NCI-H345 (cell line): ENCODE data around the gene ABCB6.
A peak's percentile ranks its signal among the peaks of the same experiment; 100 is the strongest.
"Not testable (repeated sequence)": the region's sequence is repeated elsewhere in the genome, so short reads cannot be mapped to it uniquely, and the experiment has no call there.

Experiments
- DNase-seq: peaks from one replicate; lab custom pipeline; 2025; lab: John Stamatoyannopoulos, UW

The ABCB6 gene

GRCh38 chr2:219213486-219214071, 5.2 kb downstream of the ABCB6 start:
- no peak for DNase-seq

GRCh38 chr2:219213026-219213415, 5.7 kb downstream of the ABCB6 start:
- no peak for DNase-seq

- no peak for DNase-seq
Observed at GRCh38 chr2:219210886-219211362, 7.8 kb downstream of the ABCB6 start.

- no peak for DNase-seq
Observed at GRCh38 chr2:219210196-219210885, 8.4 kb downstream of the ABCB6 start.

GRCh38 chr2:219209236-219210195, 9.2 kb downstream of the ABCB6 start:
- DNase-seq: no peak

- no peak for DNase-seq
Observed at GRCh38 chr2:219207884-219208740, 10.6 kb downstream of the ABCB6 start.

- no peak for DNase-seq
Observed at GRCh38 chr2:219207134-219207883, 11.4 kb downstream of the ABCB6 start.

- DNase-seq: peak; percentile 95
Observed at GRCh38 chr2:219206328-219207133, 12.2 kb downstream of the ABCB6 start, which contains the start of gene ZFAND2B. ZFAND2B (plus strand) TSS chr2:219206782; CDS start chr2:219206988, 206 bp downstream.

GRCh38 chr2:219205981-219206327, 12.8 kb downstream of the ABCB6 start:
- DNase-seq: no peak

GRCh38 chr2:219205165-219205538, 13.6 kb downstream of the ABCB6 start:
- no peak for DNase-seq

- no peak for DNase-seq
Observed at GRCh38 chr2:219204425-219205164, 14.2 kb downstream of the ABCB6 start.

- DNase-seq: not testable (repeated sequence)
Observed at GRCh38 chr2:219201331-219201730, 17.4 kb downstream of the ABCB6 start.

- not testable (repeated sequence) for DNase-seq
Observed at GRCh38 chr2:219200502-219201326, 18.0 kb downstream of the ABCB6 start.

- DNase-seq: no peak
Observed at GRCh38 chr2:219199470-219200211, 19.1 kb downstream of the ABCB6 start.

GRCh38 chr2:219198974-219199373, 19.8 kb downstream of the ABCB6 start:
- DNase-seq: no peak

GRCh38 chr2:219197388-219197787, 21.4 kb downstream of the ABCB6 start:
- no peak for DNase-seq

GRCh38 chr2:219186754-219187456, 31.9 kb downstream of the ABCB6 start:
- DNase-seq: no peak
